B cell (primary cell): Measurements from ENCODE around the gene JSRP1. TPM values are rescaled to one million over a fixed set of nuclear protein-coding genes. Genes with fewer than 3 reads are reported as not detected.

ENCODE experiments used
- ATAC-seq: fragments of 200-7000 bp; cut with Tn5 transposase; one replicate; pipeline ENCODE4 v1.10.0; 2021; ENCODE audit warnings: low read depth, mild to moderate bottlenecking, moderate number of reproducible peaks, moderate library complexity
- CTCF ChIA-PET: fragments of 350-600 bp; sonication (Branson Sonifier 250); formaldehyde crosslinking; loops from one replicate; lab custom pipeline; 2021; ENCODE audit warnings: antibody characterized with exemption, inconsistent platforms; lab: Charles Lee
- POLR2A ChIA-PET: fragments of 350-600 bp; sonication (Branson Sonifier 250); formaldehyde crosslinking; loops from one replicate; lab custom pipeline; 2021; ENCODE audit warnings: antibody characterized with exemption; lab: Charles Lee
- DNase-seq: peaks from one replicate; pipeline ENCODE4 v3.0.0; 2013
- H2AFZ ChIP-seq: 2 replicates; pipeline ENCODE4 v1.6.1; 2012; ENCODE audit warnings: mild to moderate bottlenecking, low read depth, low read length; ENCODE audit not compliant: insufficient read depth, poor library complexity, severe bottlenecking
- H3K27ac ChIP-seq, 2 donors: 1 replicate in 1 of 2; 2 replicates in 1 of 2; pipeline ENCODE4 v1.5.1; 2012 to 2013; ENCODE audit warnings: low read length in 2 of 2, mild to moderate bottlenecking in 2 of 2, moderate library complexity in 1 of 2
- H3K27me3 ChIP-seq, 4 experiments: fragments of 200-600 bp in 1 of 4; sonication (generic) in 1 of 4; replicated peaks in 1 of 4; 1 replicate in 2 of 4; 2 replicates in 2 of 4; pipeline versions ENCODE4 v1.6.1 to v1.7.0; 2013 to 2016; ENCODE audit warnings: low read length in 3 of 4, mild to moderate bottlenecking in 2 of 4, mixed read lengths in 1 of 4, moderate library complexity in 1 of 4; ENCODE audit not compliant: insufficient read depth in 4 of 4, control insufficient read depth in 3 of 4; ENCODE audit errors: control extremely low read depth in 1 of 4
- H3K36me3 ChIP-seq, 2 experiments: replicated peaks in 1 of 2; 1 replicate in 1 of 2; 2 replicates in 1 of 2; pipeline versions ENCODE4 v1.6.1 to v1.7.1; 2013; ENCODE audit warnings: low read length in 1 of 2; ENCODE audit not compliant: insufficient read depth in 2 of 2, control insufficient read depth in 1 of 2; ENCODE audit errors: control extremely low read depth in 1 of 2, extremely low read depth in 1 of 2
- H3K4me1 ChIP-seq, 2 donors: fragments of 200-600 bp in 1 of 2; sonication (generic) in 1 of 2; 1 replicate in 1 of 2; 2 replicates in 1 of 2; pipeline versions ENCODE4 v1.5.1 to v1.6.1; 2013 to 2017; ENCODE audit warnings: low read length in 2 of 2; ENCODE audit not compliant: control insufficient read depth in 2 of 2, insufficient read depth in 2 of 2
- H3K4me2 ChIP-seq: replicated peaks from 2 replicates; pipeline ENCODE3; 2012; ENCODE audit warnings: mild to moderate bottlenecking, low read depth, low read length; ENCODE audit not compliant: poor library complexity, severe bottlenecking
- H3K4me3 ChIP-seq, 5 experiments: fragments of 200-600 bp in 1 of 5; sonication (generic) in 1 of 5; 1 replicate in 3 of 5; 2 replicates in 2 of 5; pipeline versions ENCODE4 v1.5.1 to v1.7.0; 2011 to 2016; ENCODE audit warnings: low read length in 4 of 5, mild to moderate bottlenecking in 4 of 5, low read depth in 2 of 5, control low read depth in 1 of 5, moderate library complexity in 1 of 5; ENCODE audit not compliant: insufficient read depth in 1 of 5; ENCODE audit errors: control extremely low read depth in 1 of 5, extremely low read depth in 1 of 5
- H3K79me2 ChIP-seq: fragments of 200-600 bp; sonication (generic); one replicate; pipeline ENCODE4 v1.6.0; 2016; ENCODE audit warnings: low read length; ENCODE audit not compliant: control insufficient read depth, insufficient read depth
- H3K9ac ChIP-seq: fragments of 200-600 bp; sonication (generic); 2 replicates; pipeline ENCODE4 v1.6.1; 2017; ENCODE audit warnings: mild to moderate bottlenecking, low read length, moderate library complexity
- H3K9me3 ChIP-seq, 3 donors: one replicate each; pipeline versions ENCODE4 v1.6.1 to v1.7.1; 2013; ENCODE audit warnings: low read length in 2 of 3; ENCODE audit not compliant: control insufficient read depth in 2 of 3, insufficient read depth in 1 of 3; ENCODE audit errors: control extremely low read depth in 1 of 3
- H4K20me1 ChIP-seq: 2 replicates; pipeline ENCODE4 v1.6.0; 2012; ENCODE audit warnings: mild to moderate bottlenecking, low read length; ENCODE audit not compliant: insufficient read depth, control insufficient read depth, poor library complexity, severe bottlenecking
- H3K27ac Mint-ChIP-seq: one replicate; pipeline ENCODE4 v1.8.0; 2021; ENCODE audit warnings: mixed read lengths
- H3K27me3 Mint-ChIP-seq: one replicate; pipeline ENCODE4 v1.8.0; 2021; ENCODE audit warnings: mixed read lengths
- H3K4me1 Mint-ChIP-seq: one replicate; pipeline ENCODE4 v1.8.0; 2021; ENCODE audit warnings: mixed read lengths
- H3K4me3 Mint-ChIP-seq: one replicate; pipeline ENCODE4 v1.8.0; 2021; ENCODE audit warnings: mixed read lengths
- H3K9me3 Mint-ChIP-seq: one replicate; pipeline ENCODE4 v1.8.0; 2022; ENCODE audit warnings: mixed read lengths; ENCODE audit not compliant: insufficient read depth
- EZH2 ChIP-seq: IDR thresholded peaks from 2 replicates; pipeline ENCODE4 v1.6.1; 2012; ENCODE audit warnings: borderline replicate concordance, low read depth, mild to moderate bottlenecking, moderate library complexity, low read length; ENCODE audit not compliant: insufficient read depth, poor library complexity, severe bottlenecking
- WGBS: methylation state at CpG from one replicate; pipeline ENCODE4 v1.1.5; 2013; ENCODE audit warnings: missing lambda C conversion rate; ENCODE audit not compliant: insufficient coverage; 5-methylcytosine and 5-hydroxymethylcytosine counted together
- intact Hi-C: fragments of 100-400 bp; cut with micrococcal nuclease; formaldehyde crosslinking; loops from one replicate; pipeline ENCODE4 v1.10.0; 2022
- polyA plus RNA-seq: library from polyadenylated mRNA; depleted of rRNA; stranded (reverse); fragments of >200 nt; gene quantifications from 2 replicates; pipeline ENCODE4 v1.2.3, GENCODE V29; 2012
- total RNA-seq, 2 donors: library from RNA; stranded (reverse); fragments of 120-200 nt in 1 of 2; gene quantifications; 1 replicate in 1 of 2; 2 replicates in 1 of 2; pipeline versions ENCODE4 v1.2.3 to v1.2.4, GENCODE V29; 2013 to 2022
- TF ChIP-seq, protein P1 (sequence below): fragments of 200-600 bp; IDR thresholded peaks from one replicate; pipeline ENCODE4 v1.8.0; 2022; ENCODE audit warnings: antibody characterized with exemption, mild to moderate bottlenecking

The JSRP1 gene
- total and polyA plus RNA-seq, 2 donors (not counting 1 experiment from before 2014, with no cell fraction given): 2.1 to 3.0 TPM

DNA sequence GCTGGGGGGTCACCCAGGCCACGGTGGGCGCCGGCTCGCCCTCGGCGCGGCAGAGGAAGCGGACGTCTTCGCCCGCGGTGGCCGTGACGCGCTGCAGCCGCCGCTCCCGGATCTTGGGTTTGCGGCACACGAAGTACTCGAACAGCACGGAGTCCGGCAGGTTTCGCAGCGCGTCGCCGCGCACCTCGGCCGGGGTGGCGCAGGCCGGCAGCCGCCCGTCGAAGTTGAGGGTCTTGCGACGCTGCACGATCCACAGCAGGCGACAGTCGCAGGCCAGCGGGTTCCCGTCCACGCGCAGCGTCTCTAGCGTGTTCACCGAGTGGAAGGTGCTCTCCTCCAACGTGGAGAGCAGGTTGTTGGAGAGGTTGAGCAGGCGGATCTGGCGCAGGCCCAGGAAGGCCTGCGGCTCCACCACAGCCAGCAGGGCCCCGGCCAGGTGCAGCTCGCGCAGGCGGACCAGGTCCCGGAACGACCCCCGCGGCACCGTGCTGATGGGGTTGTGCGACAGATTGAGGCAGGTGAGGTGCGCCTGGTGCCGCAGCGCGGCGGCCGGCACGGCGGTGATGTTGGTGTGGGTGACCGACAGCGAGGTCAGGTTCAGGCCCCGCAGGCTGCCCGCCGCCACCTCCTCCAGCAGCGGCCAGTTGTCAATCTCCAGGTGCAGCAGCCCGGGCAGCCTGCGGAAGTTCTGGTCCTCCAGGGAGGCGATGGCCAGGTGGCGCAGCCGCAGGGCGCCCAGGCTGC is 34.4 kb upstream of the JSRP1 start:
- H3K27ac ChIP-seq: peak overlapping the region in 1 of 2 donors; percentile 81
- no peaks in the 10 kb centered on the region for H3K27me3 ChIP-seq
- ATAC-seq: peak; percentile 9
- peaks cover 57% of the 10 kb centered on the region for H3K4me1 Mint-ChIP-seq
- H3K27ac Mint-ChIP-seq: peak overlapping the region; percentile 89
- intact Hi-C loops: no loop called here
- H3K79me2 ChIP-seq: peaks cover 65% of the 10 kb centered on the region
- peak overlapping the region; percentile 82 for H3K4me2 ChIP-seq
- peak overlapping the region; percentile 50 for H2AFZ ChIP-seq
- H3K9ac ChIP-seq: peak overlapping the region; percentile 69
- no peaks in the 10 kb centered on the region for H3K27me3 Mint-ChIP-seq
- POLR2A ChIA-PET: interaction anchor here (0.8 to 2.4 kb wide), 6 partner anchors 12 to 41 kb away, joined by 3 to 12 read pairs (median 4); no protein-coding TSS in a partner anchor
- CTCF ChIA-PET: interaction anchor here (0.9 to 2.0 kb wide), 3 partner anchors 12 to 20 kb away, joined by 3 to 9 read pairs (median 5); no protein-coding TSS in a partner anchor
- TF ChIP-seq, protein P1, sequence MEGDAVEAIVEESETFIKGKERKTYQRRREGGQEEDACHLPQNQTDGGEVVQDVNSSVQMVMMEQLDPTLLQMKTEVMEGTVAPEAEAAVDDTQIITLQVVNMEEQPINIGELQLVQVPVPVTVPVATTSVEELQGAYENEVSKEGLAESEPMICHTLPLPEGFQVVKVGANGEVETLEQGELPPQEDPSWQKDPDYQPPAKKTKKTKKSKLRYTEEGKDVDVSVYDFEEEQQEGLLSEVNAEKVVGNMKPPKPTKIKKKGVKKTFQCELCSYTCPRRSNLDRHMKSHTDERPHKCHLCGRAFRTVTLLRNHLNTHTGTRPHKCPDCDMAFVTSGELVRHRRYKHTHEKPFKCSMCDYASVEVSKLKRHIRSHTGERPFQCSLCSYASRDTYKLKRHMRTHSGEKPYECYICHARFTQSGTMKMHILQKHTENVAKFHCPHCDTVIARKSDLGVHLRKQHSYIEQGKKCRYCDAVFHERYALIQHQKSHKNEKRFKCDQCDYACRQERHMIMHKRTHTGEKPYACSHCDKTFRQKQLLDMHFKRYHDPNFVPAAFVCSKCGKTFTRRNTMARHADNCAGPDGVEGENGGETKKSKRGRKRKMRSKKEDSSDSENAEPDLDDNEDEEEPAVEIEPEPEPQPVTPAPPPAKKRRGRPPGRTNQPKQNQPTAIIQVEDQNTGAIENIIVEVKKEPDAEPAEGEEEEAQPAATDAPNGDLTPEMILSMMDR: no peak
- no peak for TF ChIP-seq EZH2
- WGBS: under 1% methylated on average over 82 of the region's 82 CpGs
- no peaks in the 10 kb centered on the region for H3K9me3 ChIP-seq
- H3K4me3 ChIP-seq: peak overlapping the region; percentile 30 to 82 (median 71)
- H3K4me1 ChIP-seq: peaks cover 49 to 68% of the 10 kb centered on the region in 2 donors
- peak overlapping the region; percentile 89 for H3K4me3 Mint-ChIP-seq
- H4K20me1 ChIP-seq: peaks cover 48% of the 10 kb centered on the region
- no peaks in the 10 kb centered on the region for H3K9me3 Mint-ChIP-seq
- peaks cover 0 to 19% of the 10 kb centered on the region in 2 experiments for H3K36me3 ChIP-seq
- peak; percentile 76 for DNase-seq
